ENCODE data around the gene HIVEP3. TPM values are rescaled to one million over a fixed set of nuclear protein-coding genes. Genes with fewer than 3 reads are reported as not detected.

Gene HIVEP3
- total and polyA plus RNA-seq, 3 donors from 2014 or later: 4.8 to 7.3 (median 7.2) TPM

- TF ChIP-seq POLR2A (IDR thresholded peaks at IDR 0.05): no peak
- no peak for TF ChIP-seq CTCF (IDR thresholded peaks at IDR 0.05)
- H3K4me3 ChIP-seq: no peak overlapping the region
- H3K27me3 ChIP-seq: no peaks in the 10 kb centered on the region
- intact Hi-C loops (cut with DNase I; ENCODE audit: low total_unique reads): no loop called here
- H3K27ac ChIP-seq: no peak overlapping the region
- WGBS, 2 donors: 81 to 85% methylated on average over 5 of the region's 5 CpGs
- H3K36me3 ChIP-seq (ENCODE audit: low read depth, missing control alignments): no peaks in the 10 kb centered on the region
- DNase-seq: no peak
- no peaks in the 10 kb centered on the region for H3K4me1 ChIP-seq
- no peaks in the 10 kb centered on the region for H3K9me3 ChIP-seq
These were observed 145.6 kb downstream of the HIVEP3 start for GRCh38 chr1:41773144-41773591.

GRCh38 chr1:41769068-41769467 is 149.7 kb downstream of the HIVEP3 start:
- intact Hi-C loops (cut with DNase I; ENCODE audit: low total_unique reads): no loop called here
- Histone ChIP-seq H3K4me3 (no peak overlapping the region), H3K27me3 (no peaks in the 10 kb centered on the region), H3K27ac (no peak overlapping the region), H3K4me1 (no peaks in the 10 kb centered on the region), H3K9me3 (no peaks in the 10 kb centered on the region), H3K36me3 (ENCODE audit: low read depth, missing control alignments) (no peaks in the 10 kb centered on the region)
- DNase-seq: no peak
- TF ChIP-seq POLR2A (IDR thresholded peaks at IDR 0.05): no peak
- no peak for TF ChIP-seq CTCF (IDR thresholded peaks at IDR 0.05)
- 35 to 52% methylated on average over 2 of the region's 2 CpGs for WGBS, 2 donors

GRCh38 chr1:41768583-41768982 is 150.1 kb downstream of the HIVEP3 start:
- intact Hi-C loops (cut with DNase I; ENCODE audit: low total_unique reads): no loop called here

GRCh38 chr1:41767534-41768525 is 150.9 kb downstream of the HIVEP3 start:
- Histone ChIP-seq H3K36me3 (ENCODE audit: low read depth, missing control alignments) (no peaks in the 10 kb centered on the region), H3K9me3 (no peaks in the 10 kb centered on the region), H3K27ac (no peak overlapping the region), H3K4me3 (no peak overlapping the region), H3K27me3 (no peaks in the 10 kb centered on the region), H3K4me1 (no peaks in the 10 kb centered on the region)
- 64 to 71% methylated on average over 11 of the region's 11 CpGs for WGBS, 2 donors
- TF ChIP-seq CTCF (IDR thresholded peaks at IDR 0.05): no peak
- no peak for TF ChIP-seq POLR2A (IDR thresholded peaks at IDR 0.05)
- no peak for DNase-seq
- intact Hi-C loops (cut with DNase I; ENCODE audit: low total_unique reads): no loop called here

More at GRCh38 chr1:41768583-41768982, 150.1 kb downstream of the HIVEP3 start:
- Histone ChIP-seq H3K36me3 (ENCODE audit: low read depth, missing control alignments) (no peaks in the 10 kb centered on the region), H3K4me3 (no peak overlapping the region), H3K4me1 (no peaks in the 10 kb centered on the region), H3K27ac (no peak overlapping the region), H3K9me3 (no peaks in the 10 kb centered on the region), H3K27me3 (no peaks in the 10 kb centered on the region)
- TF ChIP-seq POLR2A (IDR thresholded peaks at IDR 0.05) (no peak), CTCF (IDR thresholded peaks at IDR 0.05) (no peak)
- DNase-seq: no peak
- 55 to 74% methylated on average over 5 to 6 of the region's 6 CpGs for WGBS, 2 donors
